HEK293T (cell line): ENCODE measurements around the gene STARD6.
"Not testable (repeated sequence)": the region's sequence is repeated elsewhere in the genome, so short reads cannot be mapped to it uniquely, and the experiment has no call there.

Experiments
- CTCF ChIA-PET: fragments of 350-600 bp; formaldehyde crosslinking; extraction: SDS; loops from one replicate; lab custom pipeline; 2021; ENCODE audit warnings: antibody characterized with exemption, inconsistent platforms; lab: Yijun Ruan, JAX
- POLR2A ChIA-PET: fragments of 350-600 bp; formaldehyde crosslinking; extraction: SDS; loops from one replicate; lab custom pipeline; 2020; ENCODE audit warnings: antibody characterized with exemption, inconsistent platforms; lab: Yijun Ruan, JAX
- DNase-seq: peaks from one replicate; pipeline ENCODE4 v3.0.0; 2012; ENCODE audit warnings: mixed read lengths; ENCODE audit errors: extremely low spot score
- ARNT ChIP-seq: fragments of 450-650 bp; IDR thresholded peaks from 2 replicates; pipeline ENCODE4 v1.6.1; 2017; ENCODE audit warnings: mild to moderate bottlenecking
- BHLHE40 ChIP-seq: fragments of 450-650 bp; IDR thresholded peaks from 2 replicates; pipeline ENCODE4 v1.6.1; 2016; ENCODE audit warnings: mild to moderate bottlenecking, moderate library complexity, borderline replicate concordance
- CTBP1 ChIP-seq: fragments of 450-650 bp; IDR thresholded peaks from 2 replicates; pipeline ENCODE4 v1.6.1; 2016; ENCODE audit warnings: borderline replicate concordance
- ELF4 ChIP-seq: fragments of 450-650 bp; IDR thresholded peaks from 2 replicates; pipeline ENCODE4 v1.6.1; 2017; ENCODE audit warnings: antibody characterized with exemption
- FOXA1 ChIP-seq: fragments of 450-650 bp; IDR thresholded peaks from 2 replicates; pipeline ENCODE4 v1.6.1; 2016; ENCODE audit warnings: mild to moderate bottlenecking
- FOXK2 ChIP-seq: fragments of 450-650 bp; IDR thresholded peaks from 2 replicates; pipeline ENCODE4 v1.6.1; 2016; ENCODE audit warnings: mild to moderate bottlenecking
- FOXM1 ChIP-seq: fragments of 450-650 bp; IDR thresholded peaks from 2 replicates; pipeline ENCODE4 v1.6.1; 2017; ENCODE audit warnings: mild to moderate bottlenecking, borderline replicate concordance
- HDGF ChIP-seq: fragments of 450-650 bp; IDR thresholded peaks from 2 replicates; pipeline ENCODE4 v1.6.1; 2017; ENCODE audit warnings: antibody characterized with exemption, borderline replicate concordance
- L3MBTL2 ChIP-seq: fragments of 450-650 bp; conservative IDR thresholded peaks from 2 replicates; pipeline ENCODE4 v1.6.1; 2016; ENCODE audit warnings: mild to moderate bottlenecking
- LEF1 ChIP-seq: fragments of 450-650 bp; IDR thresholded peaks from 2 replicates; pipeline ENCODE4 v1.6.1; 2017; ENCODE audit warnings: mild to moderate bottlenecking, borderline replicate concordance
- NFRKB ChIP-seq: fragments of 450-650 bp; IDR thresholded peaks from 2 replicates; pipeline ENCODE4 v1.6.1; 2016; ENCODE audit warnings: mild to moderate bottlenecking, moderate library complexity
- PKNOX1 ChIP-seq: fragments of 450-650 bp; IDR thresholded peaks from 2 replicates; pipeline ENCODE4 v1.6.1; 2016
- SP1 ChIP-seq: fragments of 450-650 bp; IDR thresholded peaks from 2 replicates; pipeline ENCODE4 v1.6.1; 2017
- SUZ12 ChIP-seq: fragments of 450-650 bp; IDR thresholded peaks from 2 replicates; pipeline ENCODE4 v1.6.1; 2016; ENCODE audit warnings: mild to moderate bottlenecking
- TARDBP ChIP-seq: fragments of 450-650 bp; IDR thresholded peaks from 2 replicates; pipeline ENCODE4 v1.6.1; 2016
- ZNF384 ChIP-seq: fragments of 450-650 bp; IDR thresholded peaks from 2 replicates; pipeline ENCODE4 v1.6.1; 2016

The STARD6 gene

GRCh38 chr18:54303408-54303807 lies 54.2 kb downstream of the STARD6 start:
- DNase-seq = no peak
- POLR2A ChIA-PET = no interaction called here

GRCh38 chr18:54298991-54299390 lies 58.7 kb downstream of the STARD6 start:
- CTCF ChIA-PET, POLR2A ChIA-PET: not testable (repeated sequence)

More at GRCh38 chr18:54303408-54303807, 54.2 kb downstream of the STARD6 start:
- CTCF ChIA-PET = no interaction called here
- TF ChIP-seq ARNT (no peak), FOXM1 (no peak), ELF4 (no peak), CTBP1 (no peak), BHLHE40 (no peak), NFRKB (no peak), FOXA1 (no peak), FOXK2 (no peak), PKNOX1 (no peak), SP1 (no peak), HDGF (no peak)

GRCh38 chr18:54296062-54296461 lies 61.6 kb downstream of the STARD6 start:
- TF ChIP-seq FOXA1 = no peak
- TF ChIP-seq FOXK2 = no peak
- TF ChIP-seq BHLHE40 = no peak
- no peak for TF ChIP-seq NFRKB
- TF ChIP-seq SUZ12 = no peak
- no peak for TF ChIP-seq HDGF
- POLR2A ChIA-PET = no interaction called here
- no peak for DNase-seq
- CTCF ChIA-PET = no interaction called here

More at GRCh38 chr18:54298991-54299390, 58.7 kb downstream of the STARD6 start:
- not testable (repeated sequence) for DNase-seq

- DNase-seq = no peak
- TF ChIP-seq SP1 (no peak), LEF1 (no peak), ARNT (no peak)
- POLR2A ChIA-PET = no interaction called here
- CTCF ChIA-PET = no interaction called here
Measured at GRCh38 chr18:54294274-54294673, 63.4 kb downstream of the STARD6 start.

- no peak for DNase-seq
- TF ChIP-seq ELF4 (no peak), L3MBTL2 (no peak), FOXM1 (no peak), BHLHE40 (no peak), FOXA1 (no peak), CTBP1 (no peak), FOXK2 (no peak), SP1 (no peak), LEF1 (no peak)
- ChIA-PET POLR2A (no interaction called here), CTCF (no interaction called here)
Measured at GRCh38 chr18:54284981-54285785, 72.5 kb downstream of the STARD6 start.

- ChIA-PET POLR2A (no interaction called here), CTCF (no interaction called here)
- TF ChIP-seq FOXA1 = no peak
- no peak for TF ChIP-seq L3MBTL2
- TF ChIP-seq SUZ12 = no peak
- no peak for TF ChIP-seq HDGF
- TF ChIP-seq SP1 = no peak
- no peak for TF ChIP-seq PKNOX1
- DNase-seq = no peak
Measured at GRCh38 chr18:54284535-54284934, 73.1 kb downstream of the STARD6 start.

GRCh38 chr18:54280220-54280569 lies 77.5 kb downstream of the STARD6 start:
- CTCF ChIA-PET = no interaction called here
- no peak for DNase-seq
- POLR2A ChIA-PET = interaction anchor here (1.3 kb wide), 1 partner anchor 10 kb away, joined by 4 read pairs; the partner anchor contains the start of gene POLI

More at GRCh38 chr18:54280220-54280569, 77.5 kb downstream of the STARD6 start:
- TF ChIP-seq NFRKB (no peak), FOXM1 (no peak), CTBP1 (no peak), SUZ12 (no peak), SP1 (no peak), ZNF384 (no peak), PKNOX1 (no peak), LEF1 (no peak), TARDBP (no peak), ARNT (no peak), FOXK2 (no peak), L3MBTL2 (no peak), BHLHE40 (no peak), HDGF (no peak), ELF4 (no peak), FOXA1 (no peak)
